Kidney (tissue), 14 donors: Measurements from ENCODE around the gene CHST12. TPM values are rescaled to one million over a fixed set of nuclear protein-coding genes. Genes with fewer than 3 reads are reported as not detected.

Source experiments
- DNase-seq, 5 donors: peaks; one replicate each; pipeline ENCODE4 v3.0.0-alpha.2; 2013 to 2020
- FAIRE-seq: peaks from 2 replicates; lab custom pipeline; 2012; peaks lifted over from hg19 to GRCh38; lab: Jason Lieb, UNC
- H3K27ac ChIP-seq, 2 donors: one replicate each; pipeline ENCODE4 v1.7.0; 2013; ENCODE audit warnings: low read depth in 2 of 2, low read length in 2 of 2, inconsistent platforms in 1 of 2
- H3K27me3 ChIP-seq: one replicate; pipeline ENCODE4 v1.7.1; 2013; ENCODE audit warnings: low read length, inconsistent platforms; ENCODE audit not compliant: control insufficient read depth, insufficient read depth
- H3K36me3 ChIP-seq, 3 donors: one replicate each; pipeline versions ENCODE4 v1.7.0 to v1.7.1; 2013; ENCODE audit warnings: low read length in 3 of 3, control low read depth in 1 of 3, inconsistent platforms in 1 of 3; ENCODE audit not compliant: insufficient read depth in 3 of 3, control insufficient read depth in 2 of 3
- H3K4me1 ChIP-seq, 3 donors: one replicate each; pipeline versions ENCODE4 v1.7.0 to v1.7.1; 2013; ENCODE audit warnings: low read length in 3 of 3, inconsistent platforms in 1 of 3, low read depth in 1 of 3; ENCODE audit not compliant: control insufficient read depth in 2 of 3, insufficient read depth in 2 of 3
- H3K4me3 ChIP-seq, 3 donors: one replicate each; pipeline versions ENCODE4 v1.7.0 to v1.8.1; 2013; ENCODE audit warnings: low read length in 3 of 3, control low read depth in 1 of 3, inconsistent platforms in 1 of 3
- H3K9ac ChIP-seq, 3 donors: one replicate each; pipeline versions ENCODE4 v1.7.0 to v1.7.1; 2013; ENCODE audit warnings: low read length in 3 of 3, control low read depth in 1 of 3, inconsistent platforms in 1 of 3
- H3K9me3 ChIP-seq, 3 donors: one replicate each; pipeline versions ENCODE4 v1.7.0 to v1.7.1; 2013; ENCODE audit warnings: low read length in 3 of 3, control low read depth in 1 of 3, inconsistent platforms in 1 of 3; ENCODE audit not compliant: control insufficient read depth in 2 of 3, insufficient read depth in 1 of 3
- intact Hi-C: fragments of 100-400 bp; cut with DNase I; formaldehyde crosslinking; loops from one replicate; pipeline ENCODE4 v1.11.1; 2022
- polyA plus RNA-seq: library from polyadenylated mRNA; stranded (reverse); fragments of 350-450 nt; fragmentation: Illumina TruSeq; extraction: RNeasy Lipid Tissue Mini Kit (QIAGEN cat#74804); gene quantifications from one replicate; pipeline ENCODE4 v1.2.3, GENCODE V29; 2014; ENCODE audit warnings: low read depth, low replicate concordance; ENCODE audit not compliant: insufficient read depth
- total RNA-seq: library from RNA; stranded (reverse); fragmentation: NEBNext Ultra II Directional; extraction: Animal tissue kit (Norgen Biotek cat#: 25700); gene quantifications from one replicate; pipeline ENCODE4 v1.2.1, GENCODE V29; 2021
- TF ChIP-seq, protein P1 (sequence below): IDR thresholded peaks from 3 replicates; pipeline ENCODE4 v1.5.1; 2012; ENCODE audit warnings: mild to moderate bottlenecking, moderate library complexity, borderline replicate concordance; ENCODE audit not compliant: insufficient read depth; ENCODE audit errors: extremely low read depth
- donor health status: control.
- donor health status: control.
- donor health status: control.
- donor health status: control.
- donor health status: control.
- donor health status: DM: yes; HTN: yes; CAD: no.
- donor health status: Normal renal cell carcinoma (clear cell type).

Gene CHST12
- total and polyA plus RNA-seq, 2 donors from 2014 or later, result 16.3 to 25.6 TPM

DNA sequence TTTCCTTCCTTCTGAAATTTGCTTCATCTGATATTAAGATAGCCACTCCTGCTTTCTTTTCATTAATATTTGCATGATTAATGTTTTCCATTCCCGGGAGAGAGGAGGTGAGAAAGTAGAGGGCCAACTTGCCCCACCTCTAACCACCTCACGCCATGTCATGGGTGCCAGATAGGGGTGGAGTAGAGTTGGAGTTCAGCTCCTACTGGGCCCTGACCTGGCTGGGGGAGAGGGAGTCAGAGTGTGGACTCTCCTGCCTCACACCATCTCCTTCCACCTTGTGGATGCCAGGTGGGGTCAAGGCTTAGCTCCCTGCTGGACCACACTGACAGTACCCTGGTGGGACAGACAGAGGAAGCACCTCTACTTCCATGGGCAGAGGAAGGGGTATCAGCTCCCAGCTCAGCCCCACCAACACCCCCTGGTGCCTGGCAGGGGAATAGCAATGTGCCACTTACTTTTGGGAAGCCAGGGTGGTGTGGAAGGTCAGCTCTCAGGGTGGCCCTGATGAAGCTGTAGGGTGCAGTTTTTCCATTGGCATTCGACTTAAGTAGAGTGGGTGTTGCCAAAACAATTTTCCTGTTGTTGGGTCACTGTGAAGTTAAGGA is 28.0 kb downstream of the CHST12 start:
- TF ChIP-seq, protein P1, sequence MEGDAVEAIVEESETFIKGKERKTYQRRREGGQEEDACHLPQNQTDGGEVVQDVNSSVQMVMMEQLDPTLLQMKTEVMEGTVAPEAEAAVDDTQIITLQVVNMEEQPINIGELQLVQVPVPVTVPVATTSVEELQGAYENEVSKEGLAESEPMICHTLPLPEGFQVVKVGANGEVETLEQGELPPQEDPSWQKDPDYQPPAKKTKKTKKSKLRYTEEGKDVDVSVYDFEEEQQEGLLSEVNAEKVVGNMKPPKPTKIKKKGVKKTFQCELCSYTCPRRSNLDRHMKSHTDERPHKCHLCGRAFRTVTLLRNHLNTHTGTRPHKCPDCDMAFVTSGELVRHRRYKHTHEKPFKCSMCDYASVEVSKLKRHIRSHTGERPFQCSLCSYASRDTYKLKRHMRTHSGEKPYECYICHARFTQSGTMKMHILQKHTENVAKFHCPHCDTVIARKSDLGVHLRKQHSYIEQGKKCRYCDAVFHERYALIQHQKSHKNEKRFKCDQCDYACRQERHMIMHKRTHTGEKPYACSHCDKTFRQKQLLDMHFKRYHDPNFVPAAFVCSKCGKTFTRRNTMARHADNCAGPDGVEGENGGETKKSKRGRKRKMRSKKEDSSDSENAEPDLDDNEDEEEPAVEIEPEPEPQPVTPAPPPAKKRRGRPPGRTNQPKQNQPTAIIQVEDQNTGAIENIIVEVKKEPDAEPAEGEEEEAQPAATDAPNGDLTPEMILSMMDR, result no peak
- Histone ChIP-seq H3K27me3 (no peaks in the 10 kb centered on the region), H3K4me1 (peaks cover 0 to 3% (median 0%) of the 10 kb centered on the region in 3 donors), H3K36me3 (peaks cover 0 to 9% (median 4%) of the 10 kb centered on the region in 3 donors), H3K27ac (no peak overlapping the region), H3K9ac (no peak overlapping the region), H3K4me3 (no peak overlapping the region), H3K9me3 (peaks cover 0 to 3% (median 0%) of the 10 kb centered on the region in 3 donors)
- FAIRE-seq, result no peak
- intact Hi-C loops, result no loop called here
- no peak for DNase-seq

DNA sequence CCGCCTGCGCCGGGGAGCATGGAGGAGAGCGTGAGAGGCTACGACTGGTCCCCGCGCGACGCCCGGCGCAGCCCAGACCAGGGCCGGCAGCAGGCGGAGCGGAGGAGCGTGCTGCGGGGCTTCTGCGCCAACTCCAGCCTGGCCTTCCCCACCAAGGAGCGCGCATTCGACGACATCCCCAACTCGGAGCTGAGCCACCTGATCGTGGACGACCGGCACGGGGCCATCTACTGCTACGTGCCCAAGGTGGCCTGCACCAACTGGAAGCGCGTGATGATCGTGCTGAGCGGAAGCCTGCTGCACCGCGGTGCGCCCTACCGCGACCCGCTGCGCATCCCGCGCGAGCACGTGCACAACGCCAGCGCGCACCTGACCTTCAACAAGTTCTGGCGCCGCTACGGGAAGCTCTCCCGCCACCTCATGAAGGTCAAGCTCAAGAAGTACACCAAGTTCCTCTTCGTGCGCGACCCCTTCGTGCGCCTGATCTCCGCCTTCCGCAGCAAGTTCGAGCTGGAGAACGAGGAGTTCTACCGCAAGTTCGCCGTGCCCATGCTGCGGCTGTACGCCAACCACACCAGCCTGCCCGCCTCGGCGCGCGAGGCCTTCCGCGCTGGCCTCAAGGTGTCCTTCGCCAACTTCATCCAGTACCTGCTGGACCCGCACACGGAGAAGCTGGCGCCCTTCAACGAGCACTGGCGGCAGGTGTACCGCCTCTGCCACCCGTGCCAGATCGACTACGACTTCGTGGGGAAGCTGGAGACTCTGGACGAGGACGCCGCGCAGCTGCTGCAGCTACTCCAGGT is 29.7 kb downstream of the CHST12 start:
- Histone ChIP-seq H3K4me1 (peaks cover 0 to 3% (median 0%) of the 10 kb centered on the region in 3 donors), H3K36me3 (peaks cover 0 to 9% (median 6%) of the 10 kb centered on the region in 3 donors), H3K9ac (no peak overlapping the region), H3K9me3 (peaks cover 0 to 3% (median 0%) of the 10 kb centered on the region in 3 donors), H3K27ac (no peak overlapping the region), H3K27me3 (no peaks in the 10 kb centered on the region), H3K4me3 (no peak overlapping the region)
- peak in 1 of 5 donors; percentile 65 for DNase-seq
- TF ChIP-seq, protein P1, result no peak
- intact Hi-C loops, result no loop called here
- no peak for FAIRE-seq

DNA sequence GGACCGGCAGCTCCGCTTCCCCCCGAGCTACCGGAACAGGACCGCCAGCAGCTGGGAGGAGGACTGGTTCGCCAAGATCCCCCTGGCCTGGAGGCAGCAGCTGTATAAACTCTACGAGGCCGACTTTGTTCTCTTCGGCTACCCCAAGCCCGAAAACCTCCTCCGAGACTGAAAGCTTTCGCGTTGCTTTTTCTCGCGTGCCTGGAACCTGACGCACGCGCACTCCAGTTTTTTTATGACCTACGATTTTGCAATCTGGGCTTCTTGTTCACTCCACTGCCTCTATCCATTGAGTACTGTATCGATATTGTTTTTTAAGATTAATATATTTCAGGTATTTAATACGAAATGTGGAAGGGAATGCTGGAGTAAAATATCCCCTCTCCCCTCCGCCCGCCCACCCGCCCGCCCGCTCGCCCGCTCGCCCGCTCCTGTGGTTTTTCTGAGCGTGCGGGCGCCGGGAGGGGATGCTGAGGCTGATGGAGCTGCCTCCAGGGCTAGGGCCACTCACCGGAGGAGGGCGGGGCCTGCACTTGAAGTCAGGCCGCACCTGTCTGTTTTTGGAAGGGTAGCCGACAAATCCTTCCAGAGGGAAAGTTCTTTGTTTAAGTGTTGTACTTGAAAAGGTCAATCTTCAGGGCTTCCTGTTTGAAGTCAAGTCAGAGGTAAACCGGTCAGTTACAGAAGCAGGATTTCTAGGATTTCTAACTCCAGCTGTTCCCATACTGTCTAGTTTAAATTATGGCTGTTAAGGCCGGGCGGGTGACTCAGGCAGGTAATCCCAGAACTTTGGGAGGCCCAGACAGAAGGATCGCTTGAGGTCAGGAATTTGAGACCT is 30.5 kb downstream of the CHST12 start:
- H3K4me1 ChIP-seq, result peaks cover 0 to 3% (median 0%) of the 10 kb centered on the region in 3 donors
- peaks cover 0 to 3% (median 0%) of the 10 kb centered on the region in 3 donors for H3K9me3 ChIP-seq
- TF ChIP-seq, protein P1, result no peak
- H3K27ac ChIP-seq, result no peak overlapping the region
- intact Hi-C loops, result no loop called here
- peaks cover 0 to 9% (median 6%) of the 10 kb centered on the region in 3 donors for H3K36me3 ChIP-seq
- DNase-seq (no peak), FAIRE-seq (no peak)
- H3K27me3 ChIP-seq, result no peaks in the 10 kb centered on the region
- H3K4me3 ChIP-seq, result no peak overlapping the region
- no peak overlapping the region for H3K9ac ChIP-seq
